GM12878 (cell line): ENCODE data around the gene SRCIN1. TPM values are rescaled to one million over a fixed set of nuclear protein-coding genes. Genes with fewer than 3 reads are reported as not detected.

Experiments
- ATAC-seq: fragments of 200-7000 bp; cut with Tn5 transposase; 3 replicates; pipeline ENCODE4 v1.9.1; 2020; ENCODE audit warnings: mild to moderate bottlenecking, moderate library complexity
- BruUV-seq: library from RNA; stranded (reverse); fragments of 400-500 nt; replicated peaks from 2 replicates; lab custom pipeline; 2021; lab: Mats Ljungman, UMichigan
- CTCF ChIA-PET: fragments of 300-600 bp; sonication (Branson Sonifier 250); formaldehyde crosslinking; extraction: SDS; loops from one replicate; lab custom pipeline; 2021; ENCODE audit warnings: inconsistent platforms; lab: Yijun Ruan, JAX
- POLR2A ChIA-PET: fragments of 350-600 bp; formaldehyde crosslinking; extraction: SDS; loops from one replicate; lab custom pipeline; 2021; ENCODE audit warnings: inconsistent platforms; lab: Charles Lee
- RAD21 ChIA-PET: fragments of 300-600 bp; sonication (Branson Sonifier 250); formaldehyde crosslinking; loops from one replicate; lab custom pipeline; 2023; ENCODE audit warnings: antibody characterized with exemption; ENCODE audit not compliant: unreplicated experiment; lab: Charles Lee
- SMC1A ChIA-PET: fragments of 300-600 bp; sonication (Branson Sonifier 250); formaldehyde crosslinking; loops from one replicate; lab custom pipeline; 2023; ENCODE audit not compliant: unreplicated experiment, uncharacterized antibody; lab: Charles Lee
- DNase-seq: peaks from one replicate; pipeline ENCODE4 v3.0.0-alpha.2; 2011; ENCODE audit warnings: low read depth, low spot score
- FAIRE-seq: peaks from 3 replicates; lab custom pipeline; 2011; peaks lifted over from hg19 to GRCh38; lab: Jason Lieb, UNC
- H2AFZ ChIP-seq: 2 replicates; pipeline ENCODE4 v1.6.0; 2011; ENCODE audit warnings: low read depth, low read length, control low read depth; ENCODE audit not compliant: control insufficient read depth
- H3K27ac ChIP-seq: 2 replicates; pipeline ENCODE4 v1.5.1; 2011; ENCODE audit warnings: control low read depth; ENCODE audit not compliant: control insufficient read depth, insufficient read depth
- H3K27me3 ChIP-seq, 2 experiments: replicated peaks in 1 of 2; 2 replicates each; pipeline versions ENCODE4 v1.6.0 to v1.6.1; 2011; ENCODE audit warnings: low read length in 1 of 2; ENCODE audit not compliant: control insufficient read depth in 2 of 2, insufficient read depth in 2 of 2
- H3K36me3 ChIP-seq, 2 experiments: 2 replicates each; pipeline ENCODE4 v1.5.1; 2011; ENCODE audit warnings: low read length in 1 of 2; ENCODE audit not compliant: control insufficient read depth in 2 of 2, insufficient read depth in 2 of 2
- H3K4me1 ChIP-seq: 2 replicates; pipeline ENCODE4 v1.6.1; 2011; ENCODE audit warnings: mild to moderate bottlenecking, low read length, moderate library complexity, mixed read lengths; ENCODE audit not compliant: control insufficient read depth, insufficient read depth
- H3K4me2 ChIP-seq: 2 replicates; pipeline ENCODE4 v1.6.0; 2011; ENCODE audit warnings: control low read depth; ENCODE audit not compliant: control insufficient read depth, insufficient read depth
- H3K4me3 ChIP-seq: fragments of 200-600 bp; sonication (generic); 2 replicates; pipeline ENCODE4 v1.5.1; 2016
- H3K79me2 ChIP-seq: 2 replicates; pipeline ENCODE4 v1.6.0; 2011; ENCODE audit warnings: low read length; ENCODE audit not compliant: control insufficient read depth, insufficient read depth
- H3K9ac ChIP-seq: 2 replicates; pipeline ENCODE4 v1.8.0; 2011; ENCODE audit warnings: low read length, control low read depth, mixed read lengths; ENCODE audit not compliant: control insufficient read depth, insufficient read depth
- H3K9me3 ChIP-seq: replicated peaks from 3 replicates; pipeline ENCODE4 v1.5.1; 2011; ENCODE audit warnings: mild to moderate bottlenecking, low read length; ENCODE audit not compliant: control insufficient read depth, insufficient read depth
- H4K20me1 ChIP-seq: 2 replicates; pipeline ENCODE4 v1.6.0; 2011; ENCODE audit not compliant: control insufficient read depth, insufficient read depth
- BMI1 ChIP-seq: fragments of 450-650 bp; IDR thresholded peaks from 2 replicates; pipeline ENCODE4 v1.6.1; 2016; ENCODE audit warnings: mild to moderate bottlenecking, moderate library complexity, borderline replicate concordance
- CBX5 ChIP-seq: sonication (generic); IDR thresholded peaks from 2 replicates; pipeline ENCODE4 v1.6.1; 2016; ENCODE audit warnings: low read depth, moderate library complexity, mild to moderate bottlenecking, inconsistent platforms
- DPF2 ChIP-seq: fragments of 450-650 bp; IDR thresholded peaks from 2 replicates; pipeline ENCODE4 v1.6.1; 2017; ENCODE audit warnings: mild to moderate bottlenecking
- ETV6 ChIP-seq, 2 experiments: fragments of 450-650 bp in 1 of 2; IDR thresholded peaks in 1 of 2; conservative IDR thresholded peaks in 1 of 2; 2 replicates each; pipeline ENCODE4 v1.6.1; 2014; ENCODE audit warnings: antibody characterized with exemption in 1 of 2, borderline replicate concordance in 1 of 2, low read depth in 1 of 2, mild to moderate bottlenecking in 1 of 2, moderate library complexity in 1 of 2
- FOXM1 ChIP-seq: IDR thresholded peaks from 2 replicates; pipeline ENCODE4 v1.6.1; 2012; ENCODE audit warnings: low read depth, mild to moderate bottlenecking, inconsistent platforms, low read length, moderate library complexity
- NFXL1 ChIP-seq: fragments of 450-650 bp; IDR thresholded peaks from 2 replicates; pipeline ENCODE4 v1.6.1; 2017; ENCODE audit warnings: antibody characterized with exemption, mild to moderate bottlenecking, borderline replicate concordance
- NR2F1 ChIP-seq: fragments of 450-650 bp; conservative IDR thresholded peaks from 2 replicates; pipeline ENCODE4 v1.6.1; 2017; ENCODE audit warnings: mild to moderate bottlenecking
- PML ChIP-seq: IDR thresholded peaks from 2 replicates; pipeline ENCODE4 v1.6.1; 2012; ENCODE audit warnings: low read length, inconsistent platforms
- STAT1 ChIP-seq: fragments of 450-650 bp; conservative IDR thresholded peaks from 2 replicates; pipeline ENCODE4 v1.6.1; 2014; ENCODE audit warnings: antibody characterized with exemption, mild to moderate bottlenecking
- TCF3 ChIP-seq: IDR thresholded peaks from 2 replicates; pipeline ENCODE4 v1.6.1; 2012; ENCODE audit warnings: low read depth, mild to moderate bottlenecking, low read length, borderline replicate concordance; ENCODE audit not compliant: insufficient read depth
- USF2 ChIP-seq: IDR thresholded peaks from 2 replicates; pipeline ENCODE4 v1.6.1; 2011; ENCODE audit warnings: low read depth, low read length, improper control_type of control experiment, borderline replicate concordance
- YBX1 ChIP-seq: fragments of 450-650 bp; IDR thresholded peaks from 2 replicates; pipeline ENCODE4 v1.6.1; 2016; ENCODE audit warnings: antibody characterized with exemption
- ZBED1 ChIP-seq: IDR thresholded peaks from 2 replicates; pipeline ENCODE4 v1.6.1; 2016; ENCODE audit warnings: borderline replicate concordance
- ZNF217 ChIP-seq: fragments of 450-650 bp; IDR thresholded peaks from 2 replicates; pipeline ENCODE4 v1.6.1; 2017; ENCODE audit warnings: antibody characterized with exemption, mild to moderate bottlenecking
- WGBS: methylation state at CpG from one replicate; pipeline ENCODE4 v1.1.6; 2016; ENCODE audit warnings: low lambda C conversion rate; ENCODE audit not compliant: insufficient replicate concordance, insufficient coverage; ENCODE audit errors: missing lambda C conversion rate; 5-methylcytosine and 5-hydroxymethylcytosine counted together
- in situ Hi-C: fragments of 300-500 bp; cut with MboI; formaldehyde crosslinking; loops from 9 replicates; pipeline ENCODE4 v1.14.3; 2018; ENCODE audit warnings: mixed read lengths
- intact Hi-C: fragments of 100-400 bp; cut with micrococcal nuclease; formaldehyde crosslinking; loops from one replicate; pipeline ENCODE4 v1.14.2; 2022; ENCODE audit not compliant: unreplicated experiment
- polyA plus RNA-seq, 11 experiments: library from polyadenylated mRNA; depleted of rRNA in 4 of 11; unstranded in 6 of 11; stranded (reverse) in 5 of 11; fragments of >200 nt; fragmentation: Nextera tagmentation in 4 of 11; fragmentation: Illumina TruSeq in 1 of 11; extraction: Ambion mirVana in 4 of 11; extraction: Trizol in 1 of 11; gene quantifications; 1 replicate in 1 of 11; 2 replicates in 10 of 11; pipeline versions ENCODE4 v1.2.1 to v1.2.3, GENCODE V29; 2011 to 2016; ENCODE audit warnings: inconsistent platforms in 2 of 11, missing spikeins in 2 of 11, low read depth in 1 of 11
- total RNA-seq, 4 experiments: library from RNA; depleted of rRNA in 3 of 4; stranded (reverse); fragments of >200 nt in 3 of 4; fragmentation: Illumina TruSeq in 1 of 4; extraction: Trizol in 1 of 4; gene quantifications; 2 replicates each; pipeline versions ENCODE4 v1.2.1 to v1.2.3, GENCODE V29; 2013 to 2021
- TF ChIP-seq, protein P1 (sequence below): fragments of 450-650 bp; IDR thresholded peaks from 2 replicates; pipeline ENCODE4 v1.6.1; 2017; ENCODE audit warnings: mild to moderate bottlenecking, moderate library complexity
- TF ChIP-seq, protein P2 (sequence below): IDR thresholded peaks from 2 replicates; pipeline ENCODE4 v1.6.1; 2011; ENCODE audit warnings: borderline replicate concordance, low read depth, mild to moderate bottlenecking, moderate library complexity, mixed read lengths, low read length; ENCODE audit not compliant: insufficient read depth; ENCODE audit errors: extremely low read length
- TF ChIP-seq, protein P3 (sequence below): fragments of 450-650 bp; IDR thresholded peaks from 2 replicates; pipeline ENCODE4 v1.6.1; 2016; ENCODE audit warnings: mild to moderate bottlenecking

The SRCIN1 gene
- total and polyA plus RNA-seq, 10 of the 15 experiments (the other 5 are each of a cell fraction or from before 2014, with no cell fraction given), result under 0.01 to 0.74 (median 0.20) TPM; not detected in 3

- H3K27ac ChIP-seq, result no peak overlapping the region
- in situ Hi-C loops (no loop called here), intact Hi-C loops (no loop called here)
- ATAC-seq (no peak), DNase-seq (no peak), FAIRE-seq (no peak)
- H3K4me2 ChIP-seq, result no peak overlapping the region
- no peaks in the 10 kb centered on the region for H3K79me2 ChIP-seq
- 56% methylated on average over 11 of the region's 11 CpGs for WGBS
- H2AFZ ChIP-seq, result no peak overlapping the region
- ChIA-PET CTCF (interaction anchor here (0.6 to 2.1 kb wide), 6 partner anchors 10 to 305 kb away, joined by 3 to 7 read pairs (median 4); partner anchors contain the start of gene SRCIN1), SMC1A (interaction anchor here (1.2 to 2.0 kb wide), 2 partner anchors 45 to 50 kb away, joined by 5 read pairs; no protein-coding TSS in a partner anchor), RAD21 (interaction anchor here (1.0 kb wide), 1 partner anchor 45 kb away, joined by 4 read pairs; no protein-coding TSS in a partner anchor), POLR2A (no interaction called here)
- H4K20me1 ChIP-seq, result no peaks in the 10 kb centered on the region
- no TSS peak for BruUV-seq
- H3K9ac ChIP-seq, result no peak overlapping the region
- no peaks in the 10 kb centered on the region for H3K36me3 ChIP-seq
- H3K4me1 ChIP-seq, result no peaks in the 10 kb centered on the region
- no peak overlapping the region for H3K4me3 ChIP-seq
- no peaks in the 10 kb centered on the region for H3K27me3 ChIP-seq
- no peaks in the 10 kb centered on the region for H3K9me3 ChIP-seq
- TF ChIP-seq NR2F1 (no peak), BMI1 (no peak), ZNF217 (no peak), ZBED1 (no peak), DPF2 (no peak), PML (no peak), TCF3 (no peak), FOXM1 (no peak), STAT1 (no peak), CBX5 (no peak), USF2 (no peak), YBX1 (no peak), ETV6 (conservative IDR thresholded peaks at IDR 0.05 in 1 of 2, IDR thresholded peaks at IDR 0.05 in 1 of 2; ENCODE audit: borderline replicate concordance in 1 of 2, low read depth in 1 of 2) (no peak), NFXL1 (no peak)
- TF ChIP-seq, protein P1, sequence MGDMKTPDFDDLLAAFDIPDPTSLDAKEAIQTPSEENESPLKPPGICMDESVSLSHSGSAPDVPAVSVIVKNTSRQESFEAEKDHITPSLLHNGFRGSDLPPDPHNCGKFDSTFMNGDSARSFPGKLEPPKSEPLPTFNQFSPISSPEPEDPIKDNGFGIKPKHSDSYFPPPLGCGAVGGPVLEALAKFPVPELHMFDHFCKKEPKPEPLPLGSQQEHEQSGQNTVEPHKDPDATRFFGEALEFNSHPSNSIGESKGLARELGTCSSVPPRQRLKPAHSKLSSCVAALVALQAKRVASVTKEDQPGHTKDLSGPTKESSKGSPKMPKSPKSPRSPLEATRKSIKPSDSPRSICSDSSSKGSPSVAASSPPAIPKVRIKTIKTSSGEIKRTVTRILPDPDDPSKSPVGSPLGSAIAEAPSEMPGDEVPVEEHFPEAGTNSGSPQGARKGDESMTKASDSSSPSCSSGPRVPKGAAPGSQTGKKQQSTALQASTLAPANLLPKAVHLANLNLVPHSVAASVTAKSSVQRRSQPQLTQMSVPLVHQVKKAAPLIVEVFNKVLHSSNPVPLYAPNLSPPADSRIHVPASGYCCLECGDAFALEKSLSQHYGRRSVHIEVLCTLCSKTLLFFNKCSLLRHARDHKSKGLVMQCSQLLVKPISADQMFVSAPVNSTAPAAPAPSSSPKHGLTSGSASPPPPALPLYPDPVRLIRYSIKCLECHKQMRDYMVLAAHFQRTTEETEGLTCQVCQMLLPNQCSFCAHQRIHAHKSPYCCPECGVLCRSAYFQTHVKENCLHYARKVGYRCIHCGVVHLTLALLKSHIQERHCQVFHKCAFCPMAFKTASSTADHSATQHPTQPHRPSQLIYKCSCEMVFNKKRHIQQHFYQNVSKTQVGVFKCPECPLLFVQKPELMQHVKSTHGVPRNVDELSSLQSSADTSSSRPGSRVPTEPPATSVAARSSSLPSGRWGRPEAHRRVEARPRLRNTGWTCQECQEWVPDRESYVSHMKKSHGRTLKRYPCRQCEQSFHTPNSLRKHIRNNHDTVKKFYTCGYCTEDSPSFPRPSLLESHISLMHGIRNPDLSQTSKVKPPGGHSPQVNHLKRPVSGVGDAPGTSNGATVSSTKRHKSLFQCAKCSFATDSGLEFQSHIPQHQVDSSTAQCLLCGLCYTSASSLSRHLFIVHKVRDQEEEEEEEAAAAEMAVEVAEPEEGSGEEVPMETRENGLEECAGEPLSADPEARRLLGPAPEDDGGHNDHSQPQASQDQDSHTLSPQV, result no peak
- TF ChIP-seq, protein P2, sequence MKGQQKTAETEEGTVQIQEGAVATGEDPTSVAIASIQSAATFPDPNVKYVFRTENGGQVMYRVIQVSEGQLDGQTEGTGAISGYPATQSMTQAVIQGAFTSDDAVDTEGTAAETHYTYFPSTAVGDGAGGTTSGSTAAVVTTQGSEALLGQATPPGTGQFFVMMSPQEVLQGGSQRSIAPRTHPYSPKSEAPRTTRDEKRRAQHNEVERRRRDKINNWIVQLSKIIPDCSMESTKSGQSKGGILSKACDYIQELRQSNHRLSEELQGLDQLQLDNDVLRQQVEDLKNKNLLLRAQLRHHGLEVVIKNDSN, result no peak
- TF ChIP-seq, protein P3, sequence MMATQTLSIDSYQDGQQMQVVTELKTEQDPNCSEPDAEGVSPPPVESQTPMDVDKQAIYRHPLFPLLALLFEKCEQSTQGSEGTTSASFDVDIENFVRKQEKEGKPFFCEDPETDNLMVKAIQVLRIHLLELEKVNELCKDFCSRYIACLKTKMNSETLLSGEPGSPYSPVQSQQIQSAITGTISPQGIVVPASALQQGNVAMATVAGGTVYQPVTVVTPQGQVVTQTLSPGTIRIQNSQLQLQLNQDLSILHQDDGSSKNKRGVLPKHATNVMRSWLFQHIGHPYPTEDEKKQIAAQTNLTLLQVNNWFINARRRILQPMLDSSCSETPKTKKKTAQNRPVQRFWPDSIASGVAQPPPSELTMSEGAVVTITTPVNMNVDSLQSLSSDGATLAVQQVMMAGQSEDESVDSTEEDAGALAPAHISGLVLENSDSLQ, result no peak
Measured at GRCh38 chr17:38617967-38618760, 12.4 kb upstream of the SRCIN1 start.
